ENCODE measurements around the gene HOXD3. TPM values are rescaled to one million over a fixed set of nuclear protein-coding genes. Genes with fewer than 3 reads are reported as not detected.

HOXD3 gene
- total RNA-seq, 2 experiments from 2014 or later, result not detected

DNA sequence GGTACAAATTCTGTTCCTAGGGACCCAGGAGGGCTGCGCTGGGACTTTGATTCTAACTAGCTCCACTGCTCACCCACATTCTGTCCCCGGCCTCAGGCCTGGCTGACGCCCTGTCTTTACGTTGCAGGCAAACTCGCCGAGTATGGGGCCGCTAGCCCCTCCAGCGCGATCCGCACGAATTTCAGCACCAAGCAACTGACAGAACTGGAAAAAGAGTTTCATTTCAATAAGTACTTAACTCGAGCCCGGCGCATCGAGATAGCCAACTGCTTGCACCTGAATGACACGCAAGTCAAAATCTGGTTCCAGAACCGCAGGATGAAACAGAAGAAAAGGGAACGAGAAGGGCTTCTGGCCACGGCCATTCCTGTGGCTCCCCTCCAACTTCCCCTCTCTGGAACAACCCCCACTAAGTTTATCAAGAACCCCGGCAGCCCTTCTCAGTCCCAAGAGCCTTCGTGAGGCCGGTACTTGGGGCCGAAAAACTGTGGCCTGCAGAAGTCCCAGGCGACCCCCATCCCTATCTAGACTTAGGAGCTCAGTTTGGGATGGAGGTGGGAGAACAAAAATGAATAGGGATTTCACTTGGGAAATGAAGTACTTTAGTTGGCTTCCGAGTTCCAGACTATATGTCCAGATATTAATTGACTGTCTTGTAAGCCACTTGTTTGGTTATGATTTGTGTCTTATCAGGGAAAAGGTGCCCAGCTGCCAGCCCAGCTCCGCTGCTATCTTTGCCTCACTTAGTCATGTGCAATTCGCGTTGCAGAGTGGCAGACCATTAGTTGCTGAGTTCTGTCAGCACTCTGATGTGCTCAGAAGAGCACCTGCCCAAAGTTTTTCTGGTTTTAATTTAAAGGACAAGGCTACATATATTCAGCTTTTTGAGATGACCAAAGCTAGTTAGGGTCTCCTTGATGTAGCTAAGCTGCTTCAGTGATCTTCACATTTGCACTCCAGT lies 32.9 kb downstream of the HOXD3 start:
- no peaks in the 10 kb centered on the region for H3K36me3 Mint-ChIP-seq (ENCODE audit: low read depth)

GRCh38 chr2:176192351-176192750 lies 35.2 kb downstream of the HOXD3 start:
- peaks cover 21% of the 10 kb centered on the region for H3K4me1 Mint-ChIP-seq (ENCODE audit: low read depth)
- H3K27ac Mint-ChIP-seq, result no peak overlapping the region

More for the DNA sequence above, 32.9 kb downstream of the HOXD3 start:
- peaks cover 24% of the 10 kb centered on the region for H3K4me1 Mint-ChIP-seq (ENCODE audit: low read depth)
- ATAC-seq (ENCODE audit: poor library complexity) (no peak), DNase-seq (no peak)
- TF ChIP-seq CTCF (IDR thresholded peaks at IDR 0.05), result no peak
- ChIA-PET POLR2A (interaction anchor here (0.7 kb wide), 1 partner anchor 17 kb away, joined by 3 read pairs; no protein-coding TSS in a partner anchor), CTCF (no interaction called here)
- intact Hi-C loops (cut with DNase I, micrococcal nuclease), result no loop called here
- Histone ChIP-seq H3K27me3 (ENCODE audit: control insufficient read depth in 1 of 2, insufficient read depth in 2 of 2, low read length in 2 of 2) (peaks cover 47 to 92% of the 10 kb centered on the region in 2 experiments), H3K9me3 (ENCODE audit: control insufficient read depth in 1 of 2, insufficient read depth in 1 of 2, low read length in 2 of 2) (peaks cover 0 to 9% of the 10 kb centered on the region in 2 experiments), H3K27ac (ENCODE audit: low read depth in 1 of 2, low read length in 2 of 2) (no peak overlapping the region), H3K36me3 (ENCODE audit: insufficient read depth, low read length) (no peaks in the 10 kb centered on the region), H3K4me3 (ENCODE audit: low read length) (no peak overlapping the region), H3K4me1 (ENCODE audit: insufficient read depth, low read length) (peaks cover 24% of the 10 kb centered on the region)
- no peaks in the 10 kb centered on the region for H3K9me3 Mint-ChIP-seq
- no peak overlapping the region for H3K27ac Mint-ChIP-seq
- peak overlapping the region; percentile 71 for H3K4me3 Mint-ChIP-seq
- H3K27me3 Mint-ChIP-seq, result peaks cover 89% of the 10 kb centered on the region

DNA sequence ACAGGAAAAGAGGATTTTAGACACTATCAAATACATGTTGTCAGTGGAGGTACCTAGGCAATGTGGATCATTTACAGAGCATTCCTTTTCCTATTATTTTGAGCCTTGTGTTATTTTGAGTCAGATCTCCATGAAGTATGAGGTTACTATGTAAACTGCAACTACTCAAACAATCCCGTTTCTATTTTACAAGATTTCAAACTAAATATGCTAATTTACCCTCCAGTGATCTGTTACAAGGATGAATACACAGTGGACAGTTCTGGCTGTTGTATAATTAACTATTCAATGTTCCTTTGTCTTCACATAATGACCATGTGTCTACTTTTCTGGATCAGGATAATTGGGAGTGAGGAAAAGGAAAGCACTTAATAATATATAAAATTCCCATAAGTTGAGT lies 35.9 kb downstream of the HOXD3 start:
- Mint-ChIP-seq H3K27me3 (peaks cover 86% of the 10 kb centered on the region), H3K27ac (no peak overlapping the region), H3K36me3 (ENCODE audit: low read depth) (no peaks in the 10 kb centered on the region), H3K4me3 (no peak overlapping the region), H3K4me1 (ENCODE audit: low read depth) (peaks cover 14% of the 10 kb centered on the region), H3K9me3 (no peaks in the 10 kb centered on the region)
- intact Hi-C loops (cut with DNase I, micrococcal nuclease), result no loop called here
- no peaks in the 10 kb centered on the region for H3K36me3 ChIP-seq (ENCODE audit: insufficient read depth, low read length)
- no peak overlapping the region for H3K4me3 ChIP-seq (ENCODE audit: low read length)
- DNase-seq (no peak), ATAC-seq (ENCODE audit: poor library complexity) (no peak)
- no peak overlapping the region for H3K27ac ChIP-seq (ENCODE audit: low read depth in 1 of 2, low read length in 2 of 2)
- peaks cover 33 to 90% of the 10 kb centered on the region in 2 experiments for H3K27me3 ChIP-seq (ENCODE audit: control insufficient read depth in 1 of 2, insufficient read depth in 2 of 2, low read length in 2 of 2)
- no peak for TF ChIP-seq CTCF (IDR thresholded peaks at IDR 0.05)
- ChIA-PET POLR2A (no interaction called here), CTCF (no interaction called here)
- peaks cover 0 to 11% of the 10 kb centered on the region in 2 experiments for H3K9me3 ChIP-seq (ENCODE audit: control insufficient read depth in 1 of 2, insufficient read depth in 1 of 2, low read length in 2 of 2)
- H3K4me1 ChIP-seq (ENCODE audit: insufficient read depth, low read length), result peaks cover 18% of the 10 kb centered on the region

More at GRCh38 chr2:176192351-176192750, 35.2 kb downstream of the HOXD3 start:
- peaks cover 86% of the 10 kb centered on the region for H3K27me3 Mint-ChIP-seq
- ChIA-PET CTCF (no interaction called here), POLR2A (no interaction called here)
- peaks cover 39 to 91% of the 10 kb centered on the region in 2 experiments for H3K27me3 ChIP-seq (ENCODE audit: control insufficient read depth in 1 of 2, insufficient read depth in 2 of 2, low read length in 2 of 2)
- no peaks in the 10 kb centered on the region for H3K9me3 Mint-ChIP-seq
- H3K36me3 ChIP-seq (ENCODE audit: insufficient read depth, low read length), result no peaks in the 10 kb centered on the region
- H3K9me3 ChIP-seq (ENCODE audit: control insufficient read depth in 1 of 2, insufficient read depth in 1 of 2, low read length in 2 of 2), result peaks cover 0 to 11% of the 10 kb centered on the region in 2 experiments
- no peak overlapping the region for H3K4me3 Mint-ChIP-seq
- H3K36me3 Mint-ChIP-seq (ENCODE audit: low read depth), result no peaks in the 10 kb centered on the region
- no peak for DNase-seq
- H3K27ac ChIP-seq (ENCODE audit: low read depth in 1 of 2, low read length in 2 of 2), result no peak overlapping the region
- intact Hi-C loops (cut with DNase I, micrococcal nuclease), result no loop called here
- no peak for TF ChIP-seq CTCF (IDR thresholded peaks at IDR 0.05)
- peaks cover 24% of the 10 kb centered on the region for H3K4me1 ChIP-seq (ENCODE audit: insufficient read depth, low read length)
- no peak overlapping the region for H3K4me3 ChIP-seq (ENCODE audit: low read length)
- ATAC-seq (ENCODE audit: poor library complexity), result no peak

Measured in CD4-positive, alpha-beta T cell (primary cell).